HG02623 (cell line): ENCODE data around the gene SLC30A3.

ENCODE experiments used
- ATAC-seq: cut with Tn5 transposase; IDR thresholded peaks from one replicate; pipeline ENCODE4 v1.9.1; 2021; ENCODE audit warnings: moderate library complexity; ENCODE audit not compliant: unreplicated experiment

SLC30A3 gene

DNA sequence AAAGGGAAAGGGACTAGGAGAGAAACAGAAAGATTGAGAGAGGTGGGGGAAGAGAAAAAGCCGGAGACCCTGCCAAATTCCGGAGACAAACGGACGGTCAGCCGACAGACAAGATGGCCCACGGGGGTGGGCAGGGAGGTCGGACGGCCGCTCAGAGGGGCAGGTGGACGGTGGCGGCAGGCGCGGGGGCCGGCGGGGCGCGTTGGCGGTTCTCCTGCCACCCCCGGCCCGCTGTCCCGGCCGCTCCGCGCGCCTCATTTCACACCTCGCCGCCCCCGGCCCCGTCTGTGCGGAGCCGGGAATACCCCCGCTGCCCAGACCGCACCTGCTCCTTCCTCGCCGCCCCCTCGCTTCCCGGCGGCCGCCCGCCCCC is 935 bp downstream of the SLC30A3 start:
- ATAC-seq: no peak

DNA sequence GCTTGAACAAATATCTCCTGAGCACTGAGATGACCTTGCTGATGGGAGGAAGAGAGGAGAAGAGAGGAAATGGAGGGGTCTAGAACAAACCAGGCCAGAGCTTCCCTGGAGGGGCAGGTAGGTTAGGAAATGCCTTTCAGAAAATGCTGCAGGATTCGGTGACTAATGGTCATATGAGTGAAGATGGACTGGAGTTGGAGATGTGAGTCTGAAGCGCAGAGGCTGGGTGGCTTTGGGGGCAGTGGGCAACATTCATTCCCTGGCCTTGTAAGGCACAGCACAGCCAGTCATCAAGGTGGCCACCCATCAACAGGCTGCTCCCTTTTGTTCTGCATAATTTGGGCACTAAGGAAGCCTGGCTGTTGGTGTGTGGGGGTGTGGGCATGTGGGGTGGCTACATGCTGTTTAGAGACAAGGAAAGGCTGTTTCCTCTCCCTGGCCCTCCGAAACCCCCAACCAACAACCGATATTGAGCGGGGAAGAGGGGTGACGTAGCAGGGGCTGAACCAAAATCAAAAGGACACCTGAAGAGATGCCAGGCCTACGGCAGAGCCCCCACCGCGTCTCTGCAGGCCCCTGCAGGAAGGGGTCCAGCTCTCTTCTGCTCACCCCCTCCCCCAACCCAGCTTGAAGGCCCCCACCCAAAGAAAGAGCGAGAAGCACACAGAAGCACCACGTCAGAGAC is 1.5 kb downstream of the SLC30A3 start:
- no peak for ATAC-seq

DNA sequence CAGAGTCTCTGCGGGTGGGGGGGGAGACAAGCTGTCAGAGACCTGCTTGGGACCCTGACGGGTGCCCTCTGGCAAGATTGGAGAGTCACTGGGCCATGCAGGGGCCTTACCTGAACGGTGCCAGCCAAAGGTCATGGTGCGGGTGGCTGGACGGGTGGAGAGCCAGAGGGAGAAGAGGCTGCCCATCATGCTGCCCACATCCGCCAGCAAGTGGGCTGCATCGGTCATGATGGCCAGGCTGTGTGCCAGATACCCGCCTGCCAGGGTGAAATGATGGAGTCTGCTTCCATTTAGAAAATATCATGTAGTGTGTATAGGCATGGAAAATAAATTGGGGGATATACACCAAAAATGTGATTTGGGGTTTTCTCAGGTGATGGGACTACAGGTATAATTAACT is 4.8 kb downstream of the SLC30A3 start:
- ATAC-seq: no peak

DNA sequence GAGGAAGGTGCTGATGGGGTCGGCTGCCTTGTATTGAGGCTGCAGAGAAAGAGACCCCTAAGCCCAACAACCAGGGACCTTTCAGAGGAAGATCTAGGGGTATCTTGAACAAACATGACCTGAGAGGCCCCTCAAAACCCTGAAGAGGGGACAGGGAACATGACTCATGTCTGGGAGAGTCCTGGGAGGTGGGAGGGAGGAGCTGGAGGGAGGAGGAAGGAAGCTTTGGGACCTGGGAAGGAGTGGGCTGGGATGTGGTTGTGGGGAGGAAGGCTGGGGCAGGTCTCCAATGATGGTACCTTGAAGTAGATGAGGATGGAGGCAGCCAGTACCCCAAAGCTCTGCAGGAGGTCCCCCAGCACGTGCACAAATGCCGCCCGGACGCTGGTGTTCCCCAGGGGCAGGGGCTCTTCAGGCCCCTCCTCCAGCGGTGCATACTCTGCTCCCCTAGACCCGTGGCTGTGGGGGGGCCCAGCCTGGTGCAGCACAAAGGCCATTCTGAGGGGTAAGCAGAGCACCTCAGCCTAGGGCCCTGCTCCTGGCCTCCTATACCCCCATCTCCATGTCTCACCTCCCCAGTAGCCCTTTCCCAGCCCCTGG is 5.9 kb downstream of the SLC30A3 start:
- no peak for ATAC-seq

DNA sequence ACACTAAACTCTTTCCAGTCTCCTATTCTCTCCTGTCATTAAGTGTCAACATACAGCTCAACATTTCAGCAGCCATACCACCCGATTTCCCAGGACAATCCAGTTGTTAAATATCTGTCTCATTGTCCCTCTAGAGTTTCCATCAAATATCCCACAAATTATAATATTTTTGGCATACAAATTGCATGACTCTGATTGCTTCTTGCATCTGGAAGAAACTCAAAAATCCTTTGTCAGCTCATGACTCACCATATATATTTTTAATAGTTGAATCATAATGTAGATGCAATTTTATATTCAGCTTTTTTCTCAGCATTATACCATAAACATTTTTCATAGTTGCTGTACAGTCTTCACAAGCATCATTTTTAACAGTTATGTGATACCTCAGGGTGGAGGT is 7.2 kb downstream of the SLC30A3 start:
- no peak for ATAC-seq

DNA sequence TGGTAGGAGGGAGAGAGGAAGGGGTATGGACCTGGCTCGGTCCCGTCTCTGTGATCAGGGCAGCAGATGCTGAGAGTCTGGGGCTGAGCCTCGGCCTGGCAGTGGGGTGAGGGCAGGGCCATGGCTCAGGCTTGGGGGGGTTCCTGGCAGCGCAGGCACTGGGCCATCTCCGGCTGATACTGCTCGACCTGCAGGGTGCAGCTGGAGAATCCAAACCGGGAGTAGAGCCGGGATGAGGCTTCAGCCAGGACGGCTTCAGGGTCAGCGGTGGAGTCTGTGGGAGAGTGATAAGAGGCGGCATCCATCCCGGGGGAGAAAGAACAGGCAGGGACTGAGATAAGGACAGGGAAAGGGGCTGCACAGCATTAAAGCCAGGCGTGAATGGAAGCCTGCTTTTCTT is 7.7 kb downstream of the SLC30A3 start:
- no peak for ATAC-seq

- no peak for ATAC-seq
Observed at GRCh38 chr2:27251766-27252165, 11.1 kb downstream of the SLC30A3 start.

GRCh38 chr2:27250652-27251379 is 12.0 kb downstream of the SLC30A3 start:
- no peak for ATAC-seq

GRCh38 chr2:27249891-27250651 is 12.8 kb downstream of the SLC30A3 start:
- no peak for ATAC-seq

- ATAC-seq: no peak
Observed at GRCh38 chr2:27249159-27249890, 13.5 kb downstream of the SLC30A3 start.

- no peak for ATAC-seq
Observed at GRCh38 chr2:27247893-27248292, 15.0 kb downstream of the SLC30A3 start.

GRCh38 chr2:27245626-27246025 is 17.2 kb downstream of the SLC30A3 start:
- ATAC-seq: no peak

DNA sequence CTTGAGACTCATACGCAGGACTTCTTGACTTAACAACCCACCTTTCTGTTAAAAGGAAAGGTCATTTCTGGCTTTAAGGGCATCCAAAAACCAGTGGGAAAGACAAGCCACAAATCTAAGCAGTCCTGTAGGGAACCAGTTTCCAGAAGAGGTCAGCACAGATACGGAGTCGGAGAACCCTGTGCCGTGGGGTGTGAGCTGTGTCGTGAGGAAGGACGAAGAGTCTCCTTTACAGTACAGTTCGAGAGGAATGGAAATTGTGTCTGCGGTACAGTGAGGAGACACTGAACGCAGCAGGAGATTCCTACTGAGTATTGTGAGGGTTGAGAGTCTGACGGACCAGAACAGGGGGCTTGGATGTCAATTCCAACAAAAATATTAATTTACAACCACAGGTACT is 17.7 kb downstream of the SLC30A3 start:
- ATAC-seq: no peak

- no peak for ATAC-seq
Observed at GRCh38 chr2:27243391-27244130, 19.3 kb downstream of the SLC30A3 start.

GRCh38 chr2:27242614-27242951 is 20.3 kb downstream of the SLC30A3 start:
- no peak for ATAC-seq

- ATAC-seq: no peak
Observed at GRCh38 chr2:27241761-27242613, 20.9 kb downstream of the SLC30A3 start.

DNA sequence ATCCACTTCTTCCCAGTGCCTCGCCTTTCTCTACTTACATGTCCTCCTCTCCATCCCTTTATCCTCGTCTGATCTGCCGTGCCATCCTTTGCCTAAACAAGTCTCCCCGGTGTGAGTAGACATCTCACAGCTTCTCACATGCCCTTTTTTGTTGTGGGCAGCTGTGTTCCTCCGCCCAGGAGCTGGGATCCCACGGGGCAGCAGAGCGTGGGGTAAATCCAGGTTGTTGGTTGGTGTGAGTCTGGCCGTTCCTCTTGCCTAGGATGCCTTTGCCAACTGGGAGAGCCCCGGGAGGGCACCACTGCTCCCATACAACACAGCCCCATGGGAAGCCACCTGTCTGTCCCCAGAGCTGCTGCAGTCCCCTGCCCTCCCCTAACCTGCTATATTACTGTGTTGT is 22.4 kb downstream of the SLC30A3 start:
- no peak for ATAC-seq

- no peak for ATAC-seq
Observed at GRCh38 chr2:27238976-27239375, 23.9 kb downstream of the SLC30A3 start.

DNA sequence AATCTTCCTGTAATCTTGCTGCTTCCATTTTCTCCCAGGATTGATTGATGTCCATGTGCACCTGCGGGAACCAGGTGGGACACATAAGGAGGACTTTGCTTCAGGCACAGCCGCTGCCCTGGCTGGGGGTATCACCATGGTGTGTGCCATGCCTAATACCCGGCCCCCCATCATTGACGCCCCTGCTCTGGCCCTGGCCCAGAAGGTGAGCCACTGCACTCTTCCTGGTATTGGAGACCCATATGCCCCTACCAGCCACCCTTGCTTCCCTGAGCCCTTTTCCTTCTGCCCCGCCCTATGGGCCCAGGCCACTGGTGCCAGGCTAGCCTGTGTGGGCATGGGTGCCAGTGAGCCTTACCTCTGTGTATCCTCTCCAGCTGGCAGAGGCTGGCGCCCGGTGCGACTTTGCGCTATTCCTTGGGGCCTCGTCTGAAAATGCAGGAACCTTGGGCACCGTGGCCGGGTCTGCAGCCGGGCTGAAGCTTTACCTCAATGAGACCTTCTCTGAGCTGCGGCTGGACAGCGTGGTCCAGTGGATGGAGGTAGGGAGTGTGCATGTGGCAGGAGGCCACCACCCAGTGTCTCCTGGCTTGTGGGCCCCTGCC is 25.4 kb downstream of the SLC30A3 start:
- ATAC-seq: no peak
